Endothelial cell (in vitro differentiated cells): ENCODE results near the gene ITPRIPL1. TPM values are rescaled to one million over a fixed set of nuclear protein-coding genes. Genes with fewer than 3 reads are reported as not detected.
A peak's percentile ranks its signal among the peaks of the same experiment; 100 is the strongest.

Experiments used
- DNase-seq: peaks from one replicate; pipeline ENCODE4 v3.0.0; 2021; ENCODE audit warnings: low spot score
- H3K27ac Mint-ChIP-seq: one replicate; pipeline ENCODE4 v1.8.0; 2021; ENCODE audit warnings: mixed read lengths, inconsistent platforms; ENCODE audit not compliant: unreplicated experiment
- H3K27me3 Mint-ChIP-seq: one replicate; pipeline ENCODE4 v1.8.0; 2021; ENCODE audit warnings: mild to moderate bottlenecking, moderate library complexity, mixed read lengths, inconsistent platforms; ENCODE audit not compliant: unreplicated experiment
- H3K36me3 Mint-ChIP-seq: one replicate; pipeline ENCODE4 v1.8.0; 2021; ENCODE audit warnings: mild to moderate bottlenecking, low read depth, mixed read lengths, inconsistent platforms; ENCODE audit not compliant: unreplicated experiment
- H3K4me1 Mint-ChIP-seq: one replicate; pipeline ENCODE4 v1.8.0; 2021; ENCODE audit warnings: mild to moderate bottlenecking, mixed read lengths, inconsistent platforms; ENCODE audit not compliant: unreplicated experiment
- H3K4me3 Mint-ChIP-seq: one replicate; pipeline ENCODE4 v1.8.0; 2021; ENCODE audit warnings: mild to moderate bottlenecking, mixed read lengths, inconsistent platforms; ENCODE audit not compliant: unreplicated experiment
- H3K9me3 Mint-ChIP-seq: one replicate; pipeline ENCODE4 v1.8.0; 2021; ENCODE audit warnings: mixed read lengths, inconsistent platforms; ENCODE audit not compliant: unreplicated experiment
- CTCF ChIP-seq: fragments of 200-600 bp; sonication (generic); IDR thresholded peaks from one replicate; pipeline ENCODE4 v1.5.0; 2021; ENCODE audit warnings: antibody characterized with exemption; ENCODE audit not compliant: unreplicated experiment
- total RNA-seq: library from RNA; stranded (reverse); fragmentation: NEBNext Ultra II Directional; extraction: Animal tissue kit (Norgen Biotek cat#: 25700); gene quantifications from one replicate; pipeline ENCODE4 v1.2.1, GENCODE V29; 2021; ENCODE audit not compliant: unreplicated experiment

Gene ITPRIPL1
- total RNA-seq, 1 donor from 2014 or later = 1.8 TPM

GRCh38 chr2:96306370-96306769, 18.7 kb upstream of the ITPRIPL1 start:
- H3K4me3 Mint-ChIP-seq = peak overlapping the region; percentile 99
- H3K27me3 Mint-ChIP-seq = peaks cover 6% of the 10 kb centered on the region
- DNase-seq = no peak
- no peak for TF ChIP-seq CTCF
- H3K4me1 Mint-ChIP-seq = peaks cover 26% of the 10 kb centered on the region
- H3K27ac Mint-ChIP-seq = peak overlapping the region; percentile 93
- peaks cover 25% of the 10 kb centered on the region for H3K36me3 Mint-ChIP-seq
- H3K9me3 Mint-ChIP-seq = no peaks in the 10 kb centered on the region

GRCh38 chr2:96308248-96308647, 16.9 kb upstream of the ITPRIPL1 start:
- no peak overlapping the region for H3K27ac Mint-ChIP-seq
- H3K4me1 Mint-ChIP-seq = peaks cover 22% of the 10 kb centered on the region
- no peak for TF ChIP-seq CTCF
- no peak overlapping the region for H3K4me3 Mint-ChIP-seq
- peaks cover 6% of the 10 kb centered on the region for H3K27me3 Mint-ChIP-seq
- H3K36me3 Mint-ChIP-seq = peaks cover 7% of the 10 kb centered on the region
- H3K9me3 Mint-ChIP-seq = no peaks in the 10 kb centered on the region
- DNase-seq = no peak

GRCh38 chr2:96315005-96315399, 10.1 kb upstream of the ITPRIPL1 start:
- H3K4me1 Mint-ChIP-seq = peaks cover 4% of the 10 kb centered on the region
- H3K36me3 Mint-ChIP-seq = no peaks in the 10 kb centered on the region
- no peak overlapping the region for H3K4me3 Mint-ChIP-seq
- H3K27ac Mint-ChIP-seq = peak overlapping the region; percentile 52
- no peaks in the 10 kb centered on the region for H3K9me3 Mint-ChIP-seq
- peaks cover 4% of the 10 kb centered on the region for H3K27me3 Mint-ChIP-seq
- TF ChIP-seq CTCF = no peak
- no peak for DNase-seq

- no peak for TF ChIP-seq CTCF
- no peaks in the 10 kb centered on the region for H3K9me3 Mint-ChIP-seq
- DNase-seq = no peak
- H3K27ac Mint-ChIP-seq = peak overlapping the region; percentile 52
- no peak overlapping the region for H3K4me3 Mint-ChIP-seq
- H3K4me1 Mint-ChIP-seq = peaks cover 4% of the 10 kb centered on the region
- H3K27me3 Mint-ChIP-seq = peaks cover 2% of the 10 kb centered on the region
- H3K36me3 Mint-ChIP-seq = no peaks in the 10 kb centered on the region
Measured at GRCh38 chr2:96315400-96316071, 9.6 kb upstream of the ITPRIPL1 start.

- H3K27ac Mint-ChIP-seq = no peak overlapping the region
- no peak for TF ChIP-seq CTCF
- DNase-seq = no peak
- H3K36me3 Mint-ChIP-seq = no peaks in the 10 kb centered on the region
- H3K4me1 Mint-ChIP-seq = peaks cover 4% of the 10 kb centered on the region
- peaks cover 3% of the 10 kb centered on the region for H3K27me3 Mint-ChIP-seq
- H3K9me3 Mint-ChIP-seq = no peaks in the 10 kb centered on the region
- no peak overlapping the region for H3K4me3 Mint-ChIP-seq
Measured at GRCh38 chr2:96316999-96317398, 8.1 kb upstream of the ITPRIPL1 start.
